Astrocyte of the hippocampus (primary cell): ENCODE results near the gene PPM1N.
A peak's percentile ranks its signal among the peaks of the same experiment; 100 is the strongest.

ENCODE experiments used
- DNase-seq: peaks from one replicate; pipeline ENCODE4 v3.0.0; 2011; ENCODE audit warnings: low read depth, low spot score

The PPM1N gene

GRCh38 chr19:45489216-45489855, 8.9 kb upstream of the PPM1N start:
- DNase-seq, result no peak

DNA sequence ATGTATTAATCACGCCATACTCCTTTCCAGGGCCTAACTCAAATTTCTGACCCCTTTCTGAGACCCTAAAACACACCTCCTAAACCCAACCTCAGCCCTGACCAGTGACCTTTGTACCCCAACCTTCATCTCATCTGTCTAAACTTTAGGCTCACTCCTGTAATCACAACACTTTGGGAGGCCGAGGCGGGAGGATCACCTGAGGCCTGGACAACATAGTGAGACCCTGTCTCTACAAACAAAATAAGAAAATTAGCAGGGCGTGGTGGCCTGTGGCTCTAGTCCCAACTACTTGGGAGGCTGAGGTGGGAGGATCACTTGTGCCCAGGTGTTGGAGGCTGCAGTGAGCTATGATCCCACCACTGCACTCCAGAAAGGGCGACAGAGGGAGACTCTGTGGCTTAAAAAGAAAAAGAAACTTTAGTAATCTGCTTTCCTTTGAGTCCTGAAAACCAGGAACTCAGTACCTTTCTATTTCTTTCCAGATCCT, 6.1 kb upstream of the PPM1N start:
- no peak for DNase-seq

DNA sequence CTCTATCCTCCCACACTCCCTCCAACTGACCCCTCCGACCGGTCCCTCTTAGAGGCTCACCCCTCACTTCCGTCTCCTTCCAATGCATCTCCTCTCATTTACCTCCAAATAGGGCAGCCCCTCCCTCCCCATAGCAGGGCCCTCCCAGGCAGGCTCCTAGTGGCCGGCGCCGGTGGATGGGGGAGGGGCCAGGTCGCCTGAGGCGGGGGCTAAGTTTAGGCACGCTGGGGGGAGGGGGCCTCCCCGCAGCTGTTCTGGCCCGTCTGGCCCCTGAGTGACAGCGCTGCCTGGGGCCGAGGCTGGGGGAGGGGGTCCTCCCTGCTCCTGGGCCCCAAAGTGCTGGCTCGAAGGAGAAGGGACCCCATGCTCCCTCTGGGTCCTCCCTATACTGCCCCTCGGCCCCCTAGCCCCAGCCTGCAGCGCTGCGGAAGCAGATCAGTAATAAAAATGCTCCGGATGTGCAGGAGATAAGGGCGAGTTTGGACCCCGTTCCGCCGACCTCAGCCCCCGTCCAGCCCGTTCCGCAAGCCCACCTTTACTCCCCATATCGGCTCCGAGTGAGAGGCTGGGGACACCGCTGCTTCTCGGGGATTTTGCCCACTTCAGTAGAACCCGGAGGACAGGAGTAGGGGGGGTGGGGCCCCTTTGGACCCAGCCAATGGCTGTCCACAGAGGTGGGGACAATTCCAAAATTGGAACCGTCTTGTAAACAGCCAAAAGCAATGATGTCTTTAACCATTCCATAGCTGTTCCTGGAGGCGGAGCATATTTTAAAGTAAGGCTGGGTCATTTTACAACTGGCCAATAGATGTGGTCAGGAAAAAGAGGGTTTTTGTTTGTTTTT, 5.4 kb upstream of the PPM1N start:
- DNase-seq, result peak; percentile 70

DNA sequence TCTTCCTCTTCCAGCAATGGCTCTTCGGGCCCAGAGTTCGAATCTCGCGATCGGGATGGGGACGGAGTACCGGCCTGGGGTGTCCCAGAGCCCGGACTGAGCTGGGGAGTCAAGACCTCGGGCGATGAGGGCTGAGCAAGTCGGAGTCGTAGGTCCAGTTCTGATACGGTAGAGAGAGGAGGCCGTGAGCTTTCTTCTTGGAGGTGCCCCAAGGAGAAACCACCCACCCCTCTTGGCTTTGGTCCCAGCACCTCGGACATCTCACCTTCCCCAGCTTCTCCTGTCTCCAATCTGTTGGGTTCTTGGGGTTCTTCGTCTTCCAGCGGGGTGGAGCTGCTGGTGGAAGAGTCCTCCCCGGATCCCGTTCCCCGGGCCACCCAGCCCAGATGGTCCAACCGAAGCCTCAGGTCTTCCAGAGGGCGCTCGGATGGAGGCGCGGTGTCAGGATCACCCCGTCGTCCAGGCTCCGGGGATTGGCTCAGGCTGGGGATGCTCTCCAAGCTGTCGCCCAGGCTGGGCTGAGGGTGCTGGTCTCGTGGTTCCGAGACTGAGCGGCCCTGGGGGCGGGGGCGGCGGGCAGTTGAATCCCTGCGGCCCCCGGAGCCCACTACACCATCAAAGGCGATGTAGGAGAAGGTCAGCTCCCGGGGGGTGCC, 3.9 kb upstream of the PPM1N start:
- DNase-seq, result no peak

DNA sequence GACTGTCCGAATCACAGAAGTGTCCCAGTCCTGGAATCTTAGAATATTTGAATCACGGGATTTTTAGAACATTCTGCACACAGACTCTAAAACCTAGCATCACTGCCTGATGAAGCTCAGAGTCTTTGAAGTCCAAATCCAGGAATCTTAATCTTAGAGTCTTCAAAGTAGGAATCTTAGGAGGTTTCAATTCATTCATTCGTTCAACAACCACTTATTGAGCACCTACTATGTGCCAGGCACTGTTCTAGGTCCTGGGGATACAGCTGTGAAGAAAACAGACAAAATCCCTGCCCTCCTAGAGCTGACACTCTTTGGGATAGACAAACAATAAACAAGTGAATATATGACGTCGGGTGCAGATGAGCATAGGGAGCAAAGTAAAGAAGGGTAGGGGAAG, 3.1 kb upstream of the PPM1N start:
- DNase-seq, result no peak

DNA sequence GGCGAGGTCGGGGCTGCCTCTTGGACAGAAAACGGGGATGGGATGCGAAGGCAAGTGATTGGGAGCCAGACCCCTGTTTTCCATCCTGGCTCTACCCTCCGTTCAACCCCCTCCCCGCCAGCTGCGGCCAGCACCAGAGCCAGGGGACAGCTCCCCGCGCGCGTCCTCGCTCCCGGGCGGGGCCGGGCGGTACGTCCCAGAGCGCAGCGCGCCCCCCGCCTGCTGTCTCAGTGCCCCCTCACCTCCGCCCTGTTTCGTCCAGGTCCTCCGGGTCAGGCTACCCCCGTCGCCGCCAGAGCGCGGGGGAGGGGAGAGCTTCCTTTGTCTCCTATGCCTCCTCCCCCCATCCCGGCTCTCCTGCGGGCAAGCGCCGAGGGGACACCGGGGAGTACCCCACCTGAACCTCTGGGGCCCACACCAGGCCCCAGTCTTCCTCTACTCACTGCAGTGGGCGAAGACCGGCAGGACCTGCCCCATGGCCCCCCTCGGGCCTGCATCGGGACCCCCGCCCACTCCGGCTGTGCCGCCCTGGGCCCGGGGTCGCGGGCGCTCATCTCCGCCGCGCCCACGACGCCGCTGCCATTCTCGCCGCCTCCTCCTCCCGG, 1.8 kb upstream of the PPM1N start:
- peak; percentile 69 for DNase-seq

DNA sequence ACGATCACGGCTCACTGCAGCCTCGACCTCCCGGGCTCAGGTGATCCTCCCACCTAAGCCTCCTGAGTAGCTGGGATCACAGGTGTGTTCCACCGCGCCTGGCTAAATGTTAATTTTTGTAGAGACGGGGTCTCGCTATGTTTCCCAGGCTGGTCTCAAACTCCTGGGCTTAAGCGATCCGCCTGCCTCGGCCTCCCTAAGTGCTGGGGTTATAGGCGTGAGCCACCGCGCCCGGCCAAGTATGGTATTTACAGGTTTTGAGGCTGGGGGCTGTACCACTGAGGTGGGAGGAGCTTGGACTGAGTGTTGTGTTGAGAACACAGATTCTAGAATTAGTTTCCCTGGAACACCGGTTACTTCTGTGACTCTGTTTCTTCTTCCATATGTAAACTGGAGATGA, 452 bp upstream of the PPM1N start:
- DNase-seq, result no peak

GRCh38 chr19:45499196-45500180, 1.2 kb downstream of the PPM1N start:
- peak; percentile 41 for DNase-seq

GRCh38 chr19:45500918-45501729, 2.9 kb downstream of the PPM1N start:
- no peak for DNase-seq

GRCh38 chr19:45501730-45502014, 3.4 kb downstream of the PPM1N start:
- DNase-seq, result no peak

DNA sequence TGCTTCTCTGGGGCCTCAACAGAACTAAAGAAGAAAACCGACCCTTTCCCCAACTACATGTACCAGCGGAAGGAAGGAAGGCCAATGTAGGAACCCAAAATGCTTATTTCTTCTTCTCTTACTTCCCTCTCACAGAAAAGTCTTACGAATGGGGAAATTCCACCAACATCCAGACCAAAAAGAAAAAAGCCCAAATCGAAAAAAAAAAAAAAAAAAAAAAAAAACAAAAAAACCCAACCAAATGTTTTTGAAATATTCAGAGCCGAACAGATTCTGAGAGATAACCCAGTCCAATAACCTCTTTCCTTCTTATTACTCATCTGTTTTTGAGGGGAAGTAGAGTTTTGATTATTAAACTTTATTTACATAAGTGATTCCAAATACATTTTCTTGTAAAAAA, 3.9 kb downstream of the PPM1N start:
- DNase-seq, result no peak

- DNase-seq, result no peak
These were observed 5.7 kb downstream of the PPM1N start for GRCh38 chr19:45503909-45504308.

DNA sequence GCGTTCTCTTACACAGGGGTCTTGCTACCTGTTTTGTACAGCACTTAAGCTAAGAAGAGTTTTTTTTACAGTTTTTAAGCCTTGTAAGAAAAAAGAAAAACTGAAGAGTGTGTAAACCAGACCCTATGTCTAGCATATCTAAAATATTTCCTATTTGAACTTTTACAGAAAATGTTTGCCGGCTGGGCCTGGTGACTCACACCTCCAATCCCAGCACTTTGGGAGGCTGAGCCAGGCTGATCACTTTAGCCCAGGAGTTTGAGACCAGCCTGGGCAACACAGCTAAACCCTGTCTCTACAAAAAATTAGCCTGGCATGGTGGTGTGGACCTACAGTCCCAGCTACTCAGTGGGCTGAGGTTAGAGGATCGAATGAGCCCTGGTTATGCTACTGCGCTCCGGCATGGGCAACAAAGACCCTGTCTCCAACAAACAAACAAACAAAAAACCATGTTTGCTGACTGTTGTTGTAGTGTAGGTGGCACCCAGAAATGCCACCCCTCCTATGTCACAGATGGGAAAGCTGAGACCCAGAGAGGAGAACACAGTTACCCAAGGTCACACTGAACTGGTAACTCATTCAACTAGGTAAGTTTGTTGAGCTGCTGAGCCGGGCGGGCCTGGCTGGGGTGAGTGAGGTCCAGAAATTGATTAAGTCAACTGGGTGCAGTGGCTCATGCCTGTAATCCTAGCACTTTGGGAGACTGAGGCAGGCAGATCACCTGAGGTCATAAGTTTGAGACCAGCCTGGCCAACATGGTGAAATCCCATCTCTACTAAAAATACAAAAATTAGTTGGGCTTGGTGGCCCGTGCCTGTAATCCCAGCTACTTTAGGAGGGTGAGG, 7.1 kb downstream of the PPM1N start:
- peak; percentile 54 for DNase-seq

DNA sequence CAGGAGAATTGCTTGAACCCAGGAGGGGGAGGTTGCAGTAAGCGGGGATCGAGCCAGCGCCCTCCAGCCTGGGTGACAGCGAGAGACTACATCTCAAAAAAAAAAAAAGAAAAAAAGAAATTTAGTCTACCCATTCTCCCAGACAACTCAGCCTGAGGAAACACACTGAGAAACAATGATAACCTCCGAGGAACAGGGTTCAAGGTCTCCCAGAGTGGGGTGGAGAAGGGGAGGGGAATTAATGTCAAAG, 7.7 kb downstream of the PPM1N start:
- DNase-seq, result no peak

DNA sequence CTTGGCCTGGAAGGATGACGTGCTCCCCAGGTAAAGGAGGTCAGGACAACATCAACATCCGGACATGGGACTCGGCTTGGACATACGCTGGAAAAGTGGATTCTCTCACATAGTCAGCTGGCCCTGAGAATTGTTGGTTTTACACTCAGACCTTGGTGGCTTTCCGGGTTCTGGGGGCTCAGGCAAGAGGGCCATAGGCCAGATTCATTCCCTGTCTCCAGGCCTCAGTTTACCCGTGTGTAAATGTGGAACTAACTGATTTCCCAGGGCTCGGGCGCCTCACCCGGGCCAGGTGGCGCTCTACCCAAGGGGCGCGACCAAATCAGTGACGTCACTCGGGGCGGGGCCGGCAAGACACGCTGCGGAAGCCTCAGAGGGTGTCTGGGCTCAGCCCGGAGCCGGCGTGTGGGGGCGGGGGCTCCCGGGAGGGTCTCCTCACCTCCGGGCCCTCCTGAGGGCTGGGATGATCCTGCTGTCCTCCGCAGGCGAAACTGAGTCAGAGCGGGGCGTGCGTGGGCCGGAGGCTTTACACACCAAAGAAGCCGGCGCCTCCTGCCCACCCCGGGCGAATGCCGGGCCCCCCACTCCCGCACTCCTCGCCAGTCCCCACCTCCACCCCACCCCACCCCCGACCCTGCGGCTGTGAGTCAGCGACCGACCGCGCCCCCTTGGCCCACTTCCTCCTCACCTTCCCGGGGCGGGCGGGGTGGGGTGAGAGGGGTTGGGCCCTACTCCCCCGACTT, 8.2 kb downstream of the PPM1N start:
- peak; percentile 97 for DNase-seq

DNA sequence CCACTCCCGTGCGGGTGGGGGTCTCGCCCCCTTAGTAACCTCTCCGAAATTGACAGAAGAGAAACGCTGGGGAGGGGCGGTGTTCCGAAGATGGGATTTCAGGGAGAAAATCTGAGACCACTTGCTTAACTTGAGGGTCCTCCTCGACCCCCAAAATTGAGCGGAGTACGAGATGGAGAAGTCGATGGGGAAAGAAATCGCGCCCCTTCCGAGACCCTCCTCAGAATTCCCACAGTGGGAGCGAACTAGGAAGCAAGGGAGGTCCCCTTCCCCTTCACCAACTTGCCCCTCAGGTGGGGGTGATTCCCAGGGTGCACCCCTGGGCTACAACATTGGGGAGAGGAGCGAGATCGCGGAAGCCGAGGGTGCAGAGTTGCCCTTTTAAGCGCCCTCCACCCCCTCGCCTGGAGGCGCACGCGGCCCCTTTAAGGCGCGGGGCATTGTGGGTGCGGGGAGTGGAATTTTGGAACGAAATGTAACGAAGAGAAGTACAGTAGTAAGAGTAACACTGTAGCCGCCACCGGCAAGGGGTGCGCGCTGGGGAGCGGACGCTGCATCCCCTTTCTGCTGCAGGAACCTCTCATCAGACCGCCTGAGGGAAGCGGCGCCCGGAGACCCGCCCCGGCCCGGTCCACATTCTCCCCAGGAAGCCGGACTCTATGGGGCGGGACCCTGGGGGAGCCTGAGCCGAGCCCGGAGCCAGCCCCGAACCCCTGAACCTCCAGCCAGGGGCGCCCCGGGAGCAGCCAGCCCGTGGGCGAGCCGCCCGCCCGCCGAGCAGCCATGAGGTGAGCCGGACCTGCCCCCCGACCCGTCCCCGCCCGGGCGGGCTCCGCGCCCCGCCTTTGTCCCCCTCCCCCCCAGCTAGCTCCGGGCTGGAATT, 9.0 kb downstream of the PPM1N start, which contains the start of gene VASP:
VASP (plus strand) TSS at position 491 of the 883 bp plus-strand sequence; CDS start at position 784, 293 bp downstream.
- DNase-seq, result peak; percentile 94

DNA sequence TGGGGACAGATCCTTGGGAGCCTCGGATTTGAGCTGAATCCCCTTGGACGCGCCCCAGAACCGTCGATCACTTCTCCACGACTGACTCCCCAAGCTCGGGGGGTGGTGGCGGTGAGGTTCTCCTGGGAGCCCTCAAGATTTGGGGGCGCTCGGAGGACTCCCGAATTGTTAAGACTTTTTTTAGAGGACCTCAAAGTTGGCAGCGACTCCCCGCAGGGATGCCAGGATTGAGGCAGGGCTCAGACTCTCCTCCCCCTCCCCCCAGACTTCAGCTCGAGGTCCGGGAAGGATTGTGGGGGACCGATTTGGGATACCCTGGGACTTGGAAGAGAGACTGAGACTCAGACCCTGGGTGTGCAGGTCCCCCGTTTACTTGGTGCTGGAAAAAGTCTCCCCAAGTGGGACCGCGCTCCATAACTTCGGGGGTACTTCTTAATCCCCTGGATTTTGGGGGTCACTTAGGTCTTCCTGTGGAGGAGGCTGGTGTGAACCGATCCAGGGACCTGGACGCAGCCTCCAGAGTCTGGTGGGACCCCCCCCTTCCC, 9.7 kb downstream of the PPM1N start:
- DNase-seq, result peak; percentile 61
